Activated naive CD4-positive, alpha-beta T cell treated with anti-CD3 and anti-CD28 coated beads for 36 hours (primary cell): ENCODE data around the gene MYLIP. TPM values are rescaled to one million over a fixed set of nuclear protein-coding genes. Genes with fewer than 3 reads are reported as not detected.
"Not testable (repeated sequence)": the region's sequence is repeated elsewhere in the genome, so short reads cannot be mapped to it uniquely, and the experiment has no call there.

Experiments used
- CTCF ChIA-PET: fragments of 350-600 bp; sonication (Branson Sonifier 250); formaldehyde crosslinking; loops from one replicate; lab custom pipeline; 2021; ENCODE audit warnings: antibody characterized with exemption; lab: Charles Lee
- DNase-seq: peaks from one replicate; pipeline ENCODE4 v3.0.0-alpha.2; 2020
- H3K27ac Mint-ChIP-seq: one replicate; pipeline ENCODE4 v1.8.0; 2021; ENCODE audit warnings: mild to moderate bottlenecking, mixed read lengths
- H3K27me3 Mint-ChIP-seq: one replicate; pipeline ENCODE4 v1.8.0; 2021; ENCODE audit warnings: low read depth, mixed read lengths
- H3K36me3 Mint-ChIP-seq: one replicate; pipeline ENCODE4 v1.8.0; 2021; ENCODE audit warnings: low read depth, mixed read lengths
- H3K4me1 Mint-ChIP-seq: one replicate; pipeline ENCODE4 v1.8.0; 2021; ENCODE audit warnings: low read depth, mixed read lengths
- H3K4me3 Mint-ChIP-seq: one replicate; pipeline ENCODE4 v1.8.0; 2021; ENCODE audit warnings: mild to moderate bottlenecking, moderate library complexity, mixed read lengths
- H3K9me3 Mint-ChIP-seq: one replicate; pipeline ENCODE4 v1.8.0; 2021; ENCODE audit warnings: mixed read lengths
- intact Hi-C: fragments of 100-400 bp; cut with micrococcal nuclease; formaldehyde crosslinking; loops from one replicate; pipeline ENCODE4 v1.15.1; 2023
- total RNA-seq, 2 experiments: library from RNA; stranded (reverse); gene quantifications; one replicate each; pipeline ENCODE4 v1.2.3, GENCODE V29; 2021

MYLIP gene
- total RNA-seq, 2 experiments from 2014 or later: 7.3 to 8.1 TPM

DNA sequence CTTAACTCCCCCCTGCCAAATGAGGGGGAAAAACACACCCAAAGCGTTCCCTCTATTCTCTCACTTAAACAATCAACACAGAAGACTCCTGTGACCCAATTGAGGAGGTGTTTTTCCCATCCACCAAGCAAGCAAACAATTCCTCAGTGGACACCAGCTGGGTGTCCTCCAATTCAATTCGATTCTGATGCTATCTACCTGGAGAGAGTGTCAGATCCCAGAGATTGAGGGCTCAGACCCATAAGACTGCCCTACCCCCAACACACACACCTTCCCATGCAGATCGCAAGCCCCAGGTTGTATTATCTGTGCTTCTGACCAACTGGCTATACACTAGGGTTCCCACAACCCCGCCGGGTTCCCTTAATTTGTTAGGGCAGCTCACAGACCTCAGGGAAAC, 36.8 kb downstream of the MYLIP start:
- H3K4me3 Mint-ChIP-seq: no peak overlapping the region
- intact Hi-C loops: no loop called here
- H3K27ac Mint-ChIP-seq: no peak overlapping the region
- peaks cover 16% of the 10 kb centered on the region for H3K27me3 Mint-ChIP-seq
- H3K9me3 Mint-ChIP-seq: peaks cover 2% of the 10 kb centered on the region
- CTCF ChIA-PET: interaction anchor here (0.8 to 1.7 kb wide), 3 partner anchors 29 to 41 kb away, joined by 3 to 6 read pairs (median 3); no protein-coding TSS in a partner anchor
- DNase-seq: no peak
- no peaks in the 10 kb centered on the region for H3K36me3 Mint-ChIP-seq
- peaks cover 38% of the 10 kb centered on the region for H3K4me1 Mint-ChIP-seq

- H3K27me3 Mint-ChIP-seq: peaks cover 16% of the 10 kb centered on the region
- H3K27ac Mint-ChIP-seq: no peak overlapping the region
- DNase-seq: no peak
- no peak overlapping the region for H3K4me3 Mint-ChIP-seq
- H3K9me3 Mint-ChIP-seq: no peaks in the 10 kb centered on the region
- intact Hi-C loops: no loop called here
- peaks cover 31% of the 10 kb centered on the region for H3K4me1 Mint-ChIP-seq
- no peaks in the 10 kb centered on the region for H3K36me3 Mint-ChIP-seq
- CTCF ChIA-PET: interaction anchor here (0.8 to 1.7 kb wide), 6 partner anchors 16 to 476 kb away, joined by 3 to 6 read pairs (median 3); no protein-coding TSS in a partner anchor
These were observed 38.2 kb downstream of the MYLIP start for GRCh38 chr6:16166871-16167608.

- CTCF ChIA-PET: no interaction called here
- no peaks in the 10 kb centered on the region for H3K9me3 Mint-ChIP-seq
- H3K4me3 Mint-ChIP-seq: no peak overlapping the region
- H3K27ac Mint-ChIP-seq: no peak overlapping the region
- peaks cover 16% of the 10 kb centered on the region for H3K27me3 Mint-ChIP-seq
- intact Hi-C loops: no loop called here
- peaks cover 22% of the 10 kb centered on the region for H3K4me1 Mint-ChIP-seq
- DNase-seq: no peak
- no peaks in the 10 kb centered on the region for H3K36me3 Mint-ChIP-seq
These were observed 39.2 kb downstream of the MYLIP start for GRCh38 chr6:16168121-16168520.

GRCh38 chr6:16168858-16169257, 40.0 kb downstream of the MYLIP start:
- H3K36me3 Mint-ChIP-seq: no peaks in the 10 kb centered on the region
- intact Hi-C loops: no loop called here
- H3K4me3 Mint-ChIP-seq: no peak overlapping the region
- CTCF ChIA-PET: interaction anchor here (0.6 to 1.5 kb wide), 5 partner anchors 14 to 237 kb away, joined by 3 read pairs; no protein-coding TSS in a partner anchor
- DNase-seq: no peak
- H3K9me3 Mint-ChIP-seq: no peaks in the 10 kb centered on the region
- H3K27me3 Mint-ChIP-seq: peaks cover 16% of the 10 kb centered on the region
- H3K4me1 Mint-ChIP-seq: peaks cover 15% of the 10 kb centered on the region
- no peak overlapping the region for H3K27ac Mint-ChIP-seq

DNA sequence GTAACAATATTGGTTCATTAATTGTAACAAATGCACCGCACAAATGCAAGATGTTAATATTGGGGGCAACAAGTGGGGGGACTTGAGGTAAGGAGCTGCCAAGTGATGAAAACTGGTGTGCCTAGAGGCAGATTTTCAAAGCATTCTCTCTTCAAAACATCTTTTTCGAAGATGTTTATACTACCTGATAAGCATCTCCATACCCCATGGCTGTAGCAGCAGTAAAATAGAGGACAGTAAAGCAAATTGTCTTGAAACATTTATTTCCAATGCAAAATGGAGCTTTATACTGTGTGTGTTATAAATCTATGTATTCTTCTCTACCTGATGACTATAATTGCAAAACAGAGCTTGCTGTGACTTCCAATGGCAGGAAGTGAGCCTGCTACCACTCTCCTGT, 42.5 kb downstream of the MYLIP start:
- no peak for DNase-seq
- H3K27ac Mint-ChIP-seq: no peak overlapping the region
- H3K36me3 Mint-ChIP-seq: no peaks in the 10 kb centered on the region
- H3K4me3 Mint-ChIP-seq: no peak overlapping the region
- CTCF ChIA-PET: interaction anchor here (0.8 kb wide), 1 partner anchor 12 kb away, joined by 4 read pairs; no protein-coding TSS in a partner anchor
- peaks cover 9% of the 10 kb centered on the region for H3K27me3 Mint-ChIP-seq
- H3K4me1 Mint-ChIP-seq: peaks cover 13% of the 10 kb centered on the region
- intact Hi-C loops: no loop called here
- H3K9me3 Mint-ChIP-seq: no peaks in the 10 kb centered on the region

GRCh38 chr6:16173167-16173940, 44.5 kb downstream of the MYLIP start:
- peaks cover 1% of the 10 kb centered on the region for H3K36me3 Mint-ChIP-seq
- H3K27ac Mint-ChIP-seq: no peak overlapping the region
- H3K4me3 Mint-ChIP-seq: no peak overlapping the region
- peaks cover 9% of the 10 kb centered on the region for H3K4me1 Mint-ChIP-seq
- intact Hi-C loops: no loop called here
- peaks cover 2% of the 10 kb centered on the region for H3K9me3 Mint-ChIP-seq
- CTCF ChIA-PET: interaction anchor here (0.6 to 1.0 kb wide), 4 partner anchors 29 to 1525 kb away, joined by 3 read pairs; no protein-coding TSS in a partner anchor
- H3K27me3 Mint-ChIP-seq: peaks cover 8% of the 10 kb centered on the region
- DNase-seq: no peak

- Mint-ChIP-seq H3K27ac (no peak overlapping the region), H3K27me3 (peaks cover 3% of the 10 kb centered on the region), H3K4me3 (no peak overlapping the region), H3K36me3 (peaks cover 1% of the 10 kb centered on the region), H3K4me1 (peaks cover 3% of the 10 kb centered on the region), H3K9me3 (peaks cover 2% of the 10 kb centered on the region)
- CTCF ChIA-PET: no interaction called here
- no peak for DNase-seq
- intact Hi-C loops: no loop called here
These were observed 45.7 kb downstream of the MYLIP start for GRCh38 chr6:16174416-16175078.

- intact Hi-C loops, H3K27ac Mint-ChIP-seq, H3K27me3 Mint-ChIP-seq, H3K36me3 Mint-ChIP-seq, CTCF ChIA-PET, H3K4me3 Mint-ChIP-seq, DNase-seq, H3K9me3 Mint-ChIP-seq: not testable (repeated sequence)
- peaks cover 15% of the 10 kb centered on the region for H3K4me1 Mint-ChIP-seq
These were observed 47.7 kb downstream of the MYLIP start for GRCh38 chr6:16176600-16176999.

- intact Hi-C loops: no loop called here
- no peaks in the 10 kb centered on the region for H3K27me3 Mint-ChIP-seq
- H3K4me3 Mint-ChIP-seq: no peak overlapping the region
- CTCF ChIA-PET: interaction anchor here (0.6 to 1.4 kb wide), 2 partner anchors 49 to 72 kb away, joined by 3 read pairs; partner anchors contain the start of gene MYLIP
- peaks cover 8% of the 10 kb centered on the region for H3K36me3 Mint-ChIP-seq
- peaks cover 10% of the 10 kb centered on the region for H3K9me3 Mint-ChIP-seq
- peaks cover 16% of the 10 kb centered on the region for H3K4me1 Mint-ChIP-seq
- no peak for DNase-seq
- H3K27ac Mint-ChIP-seq: no peak overlapping the region
These were observed 49.0 kb downstream of the MYLIP start for GRCh38 chr6:16177881-16178280.

DNA sequence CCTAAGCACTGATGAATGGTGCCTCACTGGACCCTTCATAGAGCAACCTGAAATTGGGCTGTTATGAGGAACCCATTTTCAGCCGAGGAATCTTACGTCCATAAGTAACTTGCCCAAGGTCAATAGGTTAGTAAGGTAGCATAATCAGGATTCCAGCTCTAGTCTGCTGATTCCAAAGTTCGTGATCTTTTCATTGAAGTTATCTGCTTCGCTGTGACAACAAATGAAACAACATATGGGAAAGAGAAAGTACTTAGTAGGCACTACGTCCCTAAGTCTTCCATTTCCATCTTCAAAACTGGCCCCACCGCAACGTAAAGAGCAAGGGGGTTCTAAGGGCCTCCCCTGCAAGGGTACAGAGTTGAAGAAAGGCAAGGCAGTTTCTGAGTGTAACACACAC, 49.5 kb downstream of the MYLIP start:
- no peak overlapping the region for H3K4me3 Mint-ChIP-seq
- peaks cover 8% of the 10 kb centered on the region for H3K36me3 Mint-ChIP-seq
- DNase-seq: no peak
- no peak overlapping the region for H3K27ac Mint-ChIP-seq
- peaks cover 20% of the 10 kb centered on the region for H3K4me1 Mint-ChIP-seq
- H3K9me3 Mint-ChIP-seq: peaks cover 10% of the 10 kb centered on the region
- CTCF ChIA-PET: interaction anchor here (0.6 to 1.4 kb wide), 3 partner anchors 50 to 284 kb away, joined by 3 read pairs; partner anchors contain the start of gene MYLIP
- intact Hi-C loops: no loop called here
- H3K27me3 Mint-ChIP-seq: no peaks in the 10 kb centered on the region

- no peak for DNase-seq
- H3K9me3 Mint-ChIP-seq: peaks cover 10% of the 10 kb centered on the region
- peaks cover 8% of the 10 kb centered on the region for H3K36me3 Mint-ChIP-seq
- H3K27me3 Mint-ChIP-seq: no peaks in the 10 kb centered on the region
- intact Hi-C loops: no loop called here
- no peak overlapping the region for H3K4me3 Mint-ChIP-seq
- H3K27ac Mint-ChIP-seq: no peak overlapping the region
- CTCF ChIA-PET: interaction anchor here (0.6 to 1.4 kb wide), 6 partner anchors 9 to 488 kb away, joined by 3 to 5 read pairs (median 3); partner anchors contain the start of gene MYLIP
- peaks cover 20% of the 10 kb centered on the region for H3K4me1 Mint-ChIP-seq
These were observed 50.2 kb downstream of the MYLIP start for GRCh38 chr6:16179063-16179462.
